ENCODE data around the gene KLHL35.
A peak's percentile ranks its signal among the peaks of the same experiment; 100 is the strongest.

Gene KLHL35, protein sequence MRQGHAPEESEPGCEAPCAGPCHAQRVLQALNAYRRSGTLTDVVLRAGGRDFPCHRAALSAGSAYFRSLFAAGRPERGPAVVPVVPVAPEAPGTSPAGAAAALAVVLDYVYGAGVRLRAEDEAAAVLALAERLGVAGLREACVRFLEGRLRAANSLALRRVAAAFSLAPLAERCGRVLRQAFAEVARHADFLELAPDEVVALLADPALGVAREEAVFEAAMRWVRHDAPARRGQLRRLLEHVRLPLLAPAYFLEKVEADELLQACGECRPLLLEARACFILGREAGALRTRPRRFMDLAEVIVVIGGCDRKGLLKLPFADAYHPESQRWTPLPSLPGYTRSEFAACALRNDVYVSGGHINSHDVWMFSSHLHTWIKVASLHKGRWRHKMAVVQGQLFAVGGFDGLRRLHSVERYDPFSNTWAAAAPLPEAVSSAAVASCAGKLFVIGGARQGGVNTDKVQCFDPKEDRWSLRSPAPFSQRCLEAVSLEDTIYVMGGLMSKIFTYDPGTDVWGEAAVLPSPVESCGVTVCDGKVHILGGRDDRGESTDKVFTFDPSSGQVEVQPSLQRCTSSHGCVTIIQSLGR

DNA sequence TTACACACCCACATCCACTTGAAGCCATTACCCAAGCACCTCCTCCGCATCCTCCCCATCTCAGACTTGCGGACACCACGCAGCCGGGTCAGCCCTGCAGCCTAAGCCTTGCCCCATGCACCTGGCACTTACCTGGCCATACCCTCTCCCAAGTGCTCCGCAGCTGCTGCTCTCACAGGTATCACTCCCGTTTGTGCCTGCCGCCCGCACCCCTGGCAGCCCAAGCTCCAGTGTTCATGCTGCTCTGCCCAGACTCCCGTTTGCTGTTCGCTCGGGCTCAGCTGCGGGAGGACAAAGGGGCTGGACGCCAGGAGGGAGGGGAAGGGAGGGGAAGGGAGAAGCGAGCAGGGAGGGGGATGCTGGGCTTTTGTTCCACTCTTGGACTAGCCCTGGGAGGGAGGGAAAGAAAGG lies at the start of gene KLHL35:
TSS of gene KLHL35 (minus strand) at position 293 of the 411 bp plus-strand sequence. CDS start 2,574 bp downstream, outside the sequence.
- no peak for DNase-seq (ENCODE audit: low read depth)

DNA sequence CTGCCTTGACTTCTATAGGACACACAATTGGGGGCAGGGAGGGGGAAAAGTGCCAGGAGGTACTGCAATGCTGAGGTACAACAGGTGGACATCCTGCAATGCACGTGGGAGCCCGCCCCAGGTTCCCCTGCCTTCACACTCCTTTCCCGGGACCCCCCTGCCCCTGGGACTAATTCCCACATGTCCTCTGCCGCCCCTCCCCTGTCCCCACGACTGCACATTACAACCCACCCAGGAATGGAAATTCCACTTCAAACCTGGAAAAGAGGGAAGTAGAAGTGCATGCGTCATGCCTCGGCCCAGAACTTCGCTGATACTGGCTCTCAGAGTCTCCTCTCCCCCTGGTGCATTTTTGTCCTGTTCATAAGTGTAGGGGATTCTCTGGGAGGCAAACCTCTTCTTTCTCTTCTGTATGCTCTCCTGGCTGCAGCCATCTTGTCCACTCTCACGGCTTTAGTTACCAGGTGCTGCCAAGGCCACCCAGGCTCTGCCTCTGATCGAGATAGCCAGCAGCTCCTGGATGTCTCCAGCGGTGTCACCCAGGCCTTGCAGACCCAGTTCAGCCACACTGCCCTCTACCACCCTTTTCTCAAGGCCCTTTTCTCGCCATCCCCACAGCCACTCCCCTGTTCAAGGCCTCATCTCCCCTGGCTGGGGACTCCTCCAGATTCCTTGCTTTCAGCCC lies 49.1 kb upstream of the KLHL35 start:
- no peak for DNase-seq (ENCODE audit: low read depth)

DNA sequence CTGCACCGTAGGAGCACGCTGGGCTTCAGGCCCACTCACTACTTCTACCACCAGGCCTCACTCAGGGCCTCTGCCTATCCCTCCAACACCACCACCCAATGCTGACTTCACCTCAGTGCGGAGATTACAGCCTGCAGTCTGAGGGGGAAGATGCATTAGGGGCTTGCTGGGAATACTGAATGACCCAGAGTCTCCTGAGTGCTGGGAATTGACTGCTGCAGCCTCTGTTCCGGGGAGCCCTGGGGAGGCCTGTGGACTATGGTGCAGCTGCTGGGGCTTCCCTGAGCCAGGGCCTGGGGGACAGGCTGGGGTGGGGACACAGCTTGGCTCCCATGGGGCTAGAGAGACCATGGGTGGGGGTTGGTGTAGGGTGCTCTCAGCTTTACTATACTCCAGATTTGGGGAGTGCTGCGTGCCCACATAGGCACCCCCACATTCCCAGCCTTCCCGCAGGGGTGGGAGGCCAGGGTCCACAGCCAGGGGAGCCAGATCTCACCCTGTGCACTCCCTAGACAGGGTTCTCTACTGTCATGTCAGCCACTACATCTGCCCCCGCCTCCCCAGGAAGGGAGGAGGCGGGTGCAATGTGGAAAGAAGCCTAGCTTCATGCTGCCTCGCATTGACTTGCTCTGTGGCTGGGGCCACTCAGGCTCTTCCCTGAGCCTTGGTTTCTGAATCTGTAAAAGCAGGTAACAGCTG lies 48.4 kb upstream of the KLHL35 start:
- DNase-seq (ENCODE audit: low read depth): no peak

DNA sequence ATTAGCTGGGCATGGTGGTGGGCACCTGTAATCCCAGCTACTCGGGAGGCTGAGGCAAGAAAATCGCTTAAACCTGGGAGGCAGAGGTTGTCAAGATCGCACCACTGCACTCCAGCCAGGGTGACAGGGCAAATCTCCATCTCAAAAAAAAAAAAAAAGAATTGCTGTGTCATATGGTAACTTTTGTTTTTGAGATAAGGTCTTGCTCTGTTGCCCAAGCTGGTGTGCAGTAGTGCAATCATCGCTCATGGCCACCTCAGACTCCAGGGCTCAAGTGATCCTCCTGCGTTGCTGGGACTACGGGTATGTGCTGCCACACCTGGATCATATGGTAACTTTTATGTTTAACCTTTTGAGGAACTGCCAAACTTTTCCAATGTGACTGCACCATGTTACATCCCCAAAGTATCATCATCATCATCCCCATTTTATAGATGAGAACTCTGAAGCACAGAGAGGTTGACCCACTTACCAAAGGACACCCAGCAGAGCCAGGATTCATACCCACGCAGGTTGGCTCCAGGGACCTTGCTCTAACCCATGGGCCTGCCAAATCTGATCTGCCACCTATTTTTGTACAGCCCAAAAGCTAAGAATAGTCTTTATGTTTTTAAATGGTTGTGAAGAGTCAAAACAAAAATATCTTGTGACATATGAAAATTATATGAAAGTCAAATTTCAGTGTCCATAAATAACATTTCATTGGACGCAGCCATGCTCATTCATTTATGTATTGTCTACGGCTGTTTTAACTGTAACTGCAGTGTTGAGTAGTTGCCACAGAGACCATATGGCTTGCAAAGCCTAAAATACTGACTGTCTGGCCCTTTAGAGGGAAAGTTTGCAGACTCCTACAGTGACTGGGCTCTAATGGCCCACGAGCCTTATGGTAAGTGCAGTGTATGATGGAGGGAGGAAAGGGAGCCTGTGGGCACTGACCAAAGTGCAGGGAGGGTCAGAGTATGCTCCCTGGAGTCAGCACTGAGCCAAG lies 47.5 kb upstream of the KLHL35 start:
- DNase-seq (ENCODE audit: low read depth): no peak

DNA sequence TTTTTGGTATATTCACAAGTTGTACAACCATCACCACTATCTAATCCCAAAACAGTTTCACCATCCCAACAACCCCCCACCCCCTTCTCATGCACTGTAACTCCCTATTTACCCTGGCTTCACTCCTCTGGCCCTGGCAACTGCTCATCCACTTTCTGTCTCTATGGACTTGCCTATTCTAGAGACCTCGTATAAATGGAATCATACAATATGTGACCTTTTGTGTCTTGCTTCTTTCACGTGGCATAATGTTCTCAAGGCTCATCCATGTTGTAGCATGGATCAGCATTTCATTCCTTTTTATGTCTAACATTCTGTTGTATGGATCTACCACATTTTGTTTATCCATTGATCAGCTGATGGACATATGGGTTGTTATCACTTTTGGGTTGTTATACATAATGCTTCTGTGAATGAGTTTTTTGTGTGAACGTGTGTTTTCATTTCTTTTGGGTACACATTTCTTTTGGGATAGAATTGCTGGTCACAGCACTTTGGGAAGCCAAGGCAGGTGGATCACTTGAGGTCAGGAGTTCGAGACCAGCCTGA lies 46.7 kb upstream of the KLHL35 start:
- DNase-seq (ENCODE audit: low read depth): no peak

DNA sequence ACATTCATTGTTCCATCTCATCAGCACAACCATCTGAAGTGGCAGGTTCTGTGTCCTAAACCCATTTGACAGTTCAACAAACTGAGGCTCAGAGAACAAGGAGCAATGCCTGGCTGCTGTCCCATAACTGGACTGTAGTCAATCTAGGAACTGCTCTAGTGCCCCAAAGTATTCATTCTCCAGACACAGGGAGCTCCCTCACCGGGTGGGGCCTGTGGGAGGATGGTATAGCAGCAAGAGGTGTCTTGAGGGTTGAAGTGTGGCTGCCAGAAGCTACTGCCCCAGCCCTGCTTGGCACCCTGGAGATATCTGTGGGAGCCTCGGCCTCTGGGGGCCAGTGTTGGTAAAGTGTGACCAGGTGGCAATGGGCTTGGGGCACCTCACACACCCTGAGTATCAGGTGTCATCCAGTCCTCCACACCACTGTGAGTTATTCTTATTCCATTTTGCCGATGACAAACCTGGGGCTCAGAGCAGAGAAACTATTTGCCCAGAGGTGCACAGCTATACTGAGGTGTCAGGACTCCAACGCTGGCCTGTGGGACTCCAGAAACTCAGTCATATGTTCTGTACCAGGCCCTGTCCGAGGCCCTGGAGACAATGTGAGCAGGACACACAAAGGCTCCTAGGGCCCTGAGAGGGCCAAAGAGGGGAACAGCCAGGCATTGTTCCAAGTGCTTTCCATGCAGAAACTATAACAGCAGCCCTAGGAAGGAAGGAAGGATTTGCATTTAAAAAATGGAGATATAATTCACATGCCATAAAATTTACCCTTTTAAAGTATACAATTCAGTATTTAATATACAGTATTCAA lies 46.0 kb upstream of the KLHL35 start:
- no peak for DNase-seq (ENCODE audit: low read depth)

DNA sequence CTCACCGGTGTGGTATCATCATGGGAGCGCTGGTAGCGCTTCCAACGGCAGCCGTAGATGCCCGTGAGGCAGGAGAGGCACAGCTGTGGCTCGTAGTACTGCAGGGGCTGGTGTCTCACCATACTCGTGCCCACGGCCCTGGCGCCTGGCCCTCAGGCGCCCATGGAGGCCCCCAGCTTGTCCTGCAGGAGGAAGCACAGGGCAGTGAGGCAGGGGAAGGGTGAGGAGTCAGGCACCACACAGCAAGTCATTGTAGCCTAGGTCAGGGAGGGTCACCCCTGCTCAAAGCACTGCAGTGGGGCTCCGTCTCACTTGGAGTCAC lies 44.6 kb upstream of the KLHL35 start:
- DNase-seq (ENCODE audit: low read depth): no peak

DNA sequence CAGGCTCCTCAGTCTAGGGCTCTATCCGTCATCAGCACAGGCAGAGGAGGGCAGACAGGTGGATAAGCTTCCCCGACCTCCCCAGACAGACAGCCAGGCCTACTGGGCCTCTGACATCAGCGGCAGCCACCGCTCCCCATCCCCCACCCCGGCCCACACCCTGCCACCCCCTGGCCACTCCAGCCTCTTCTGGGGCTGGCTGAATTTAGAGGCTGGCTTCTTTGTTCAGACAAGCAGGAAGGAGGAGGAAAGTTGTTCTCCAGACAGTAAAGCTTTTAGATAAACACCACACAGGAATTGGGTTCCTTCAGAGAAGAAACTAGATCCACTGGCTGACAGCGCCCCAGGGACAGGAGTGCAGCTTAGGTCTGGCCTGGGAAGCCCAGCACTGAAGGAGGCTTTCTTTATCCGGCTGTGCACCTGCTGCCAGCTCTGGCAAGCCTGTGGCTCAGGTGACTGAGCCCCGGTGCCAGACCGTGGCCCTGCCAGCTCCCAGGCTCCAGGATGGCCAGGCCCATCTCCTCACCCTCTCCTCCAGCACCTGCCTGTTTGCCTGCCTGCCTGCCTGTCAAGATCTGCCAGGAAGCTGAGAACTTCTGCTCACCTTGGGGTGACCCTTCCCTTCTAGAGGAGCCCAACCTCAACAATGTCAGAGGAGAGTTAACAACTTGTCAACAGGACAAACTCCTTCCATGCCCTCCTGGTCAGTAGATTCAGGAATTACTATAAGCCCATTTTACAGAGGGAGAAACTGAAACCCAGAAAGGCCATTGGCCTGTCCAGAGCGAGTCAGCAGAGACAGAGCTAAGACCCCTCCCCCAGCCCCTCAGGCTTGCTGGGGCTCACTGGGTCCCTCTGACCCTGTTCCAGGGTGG lies 44.0 kb upstream of the KLHL35 start:
- DNase-seq (ENCODE audit: low read depth): no peak

DNA sequence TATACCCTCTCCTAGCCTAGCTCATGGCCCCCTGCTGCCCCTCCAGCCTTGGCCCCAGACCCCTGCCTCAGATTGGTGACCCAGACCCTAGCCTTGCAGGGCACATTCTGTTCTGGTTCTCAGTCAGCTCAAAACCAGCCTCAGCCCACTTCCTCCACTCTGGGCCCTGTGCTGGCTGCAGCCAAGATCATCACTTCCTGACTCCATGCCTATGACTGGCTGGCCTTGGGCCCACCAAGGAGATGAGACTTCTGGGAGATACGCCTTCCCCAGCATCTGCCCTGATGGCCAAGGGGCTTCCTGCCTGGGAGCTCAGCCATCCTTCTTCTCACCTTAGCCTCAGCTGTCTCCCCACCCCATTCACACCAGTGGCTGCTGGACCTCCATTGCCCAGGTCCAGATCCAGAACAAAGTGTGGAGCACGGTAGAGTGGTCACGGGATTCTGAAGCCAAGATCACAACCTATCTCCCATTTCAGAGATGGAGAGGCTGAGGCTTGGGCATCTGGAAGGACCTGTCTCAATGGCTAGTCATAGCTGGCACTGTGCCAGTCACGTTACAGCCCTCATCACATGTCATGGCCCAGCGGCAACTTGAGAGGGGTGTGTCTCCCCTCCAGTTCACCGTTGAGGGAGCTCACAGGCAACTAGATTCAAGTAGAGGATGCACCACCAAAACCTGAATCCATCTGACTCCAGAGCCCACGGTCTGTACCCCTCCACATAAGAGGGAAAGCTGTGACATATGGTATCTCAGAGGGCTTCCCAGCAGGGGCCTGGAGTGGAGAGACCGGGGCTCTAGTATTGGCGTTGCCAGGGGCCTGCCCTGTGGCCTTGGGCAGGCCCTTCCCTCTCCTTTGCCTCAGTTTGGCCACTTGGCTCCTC lies 43.0 kb upstream of the KLHL35 start:
- no peak for DNase-seq (ENCODE audit: low read depth)

DNA sequence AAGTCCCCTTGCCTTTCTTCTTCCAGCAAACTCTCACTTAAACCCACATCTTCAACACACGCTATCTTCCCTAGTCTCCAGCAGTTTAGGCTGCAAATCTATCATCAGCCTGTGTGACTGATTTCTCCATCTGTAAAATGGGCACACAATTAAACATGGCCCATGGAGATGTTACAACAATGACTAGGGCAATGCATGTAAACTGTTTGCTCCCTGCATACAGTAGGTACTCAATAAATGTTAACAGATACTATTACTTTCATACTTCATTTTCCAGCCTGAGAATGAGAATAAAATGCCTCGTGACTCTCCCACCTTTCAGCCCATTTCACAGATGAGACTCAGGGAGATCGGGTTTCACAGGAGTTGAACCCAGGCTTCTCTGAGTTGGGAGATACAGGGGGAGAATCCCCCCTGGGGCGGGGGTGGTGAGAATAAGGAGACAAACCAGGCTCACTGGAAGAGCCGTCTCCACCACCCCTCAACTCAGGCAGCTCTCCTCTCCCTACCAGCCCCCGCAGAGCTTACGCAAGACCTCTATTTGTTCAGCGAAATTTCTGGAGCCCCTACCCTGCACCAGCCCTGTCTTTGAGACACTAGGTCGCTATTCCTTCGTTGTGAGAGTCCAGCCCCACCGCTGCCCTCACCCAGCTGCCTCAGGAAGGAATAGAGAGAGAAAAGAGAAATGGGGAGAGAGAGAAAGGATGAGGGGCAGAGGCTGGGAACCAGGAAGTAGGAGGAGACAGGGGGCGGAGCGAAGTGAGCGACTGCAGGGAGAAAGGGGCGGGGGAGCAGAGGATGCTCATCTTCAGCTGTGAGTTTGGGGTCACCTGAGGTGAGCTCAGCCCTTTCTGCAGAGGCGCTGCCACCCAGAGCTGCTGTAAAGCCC lies 42.1 kb upstream of the KLHL35 start:
- peak; percentile 12 for DNase-seq (ENCODE audit: low read depth)

DNA sequence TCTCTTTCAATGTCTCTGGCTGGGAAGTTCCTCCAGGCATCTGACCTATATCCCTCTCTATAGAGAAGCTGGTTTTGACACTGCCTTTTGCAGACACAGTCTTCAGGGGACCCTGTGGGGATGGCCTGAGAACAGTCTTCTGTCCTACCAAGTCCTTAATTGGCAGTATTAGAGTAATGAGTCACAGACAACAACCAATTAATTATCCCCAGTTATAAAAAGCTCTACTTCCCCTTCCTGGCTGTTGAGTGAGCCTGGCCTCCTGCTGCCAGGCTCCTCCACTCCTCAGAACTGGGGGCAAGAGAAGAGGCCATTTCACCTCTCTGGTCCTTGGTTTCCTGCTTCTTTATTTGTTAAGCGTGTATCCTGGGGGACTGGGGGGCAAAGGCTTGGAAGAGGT lies 41.2 kb upstream of the KLHL35 start:
- no peak for DNase-seq (ENCODE audit: low read depth)

DNA sequence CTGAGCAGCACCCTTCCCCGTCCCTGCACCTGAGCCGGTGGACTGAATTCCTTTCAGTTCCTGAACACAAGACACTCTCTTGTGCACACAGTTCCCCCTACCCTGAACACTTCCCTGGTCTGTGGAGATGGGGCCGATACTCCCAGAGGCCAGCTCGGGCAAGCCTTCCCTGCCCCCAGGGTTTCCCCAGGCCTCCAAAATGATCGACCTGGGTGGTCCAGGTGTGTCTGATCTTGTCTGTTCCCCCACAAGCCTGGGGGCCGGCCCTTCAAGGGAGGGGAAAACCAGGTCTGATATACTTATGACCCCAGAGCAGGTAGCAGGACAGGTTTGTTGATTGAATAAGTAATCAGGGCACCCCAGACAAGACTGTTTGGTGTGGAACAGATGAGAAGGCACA lies 40.7 kb upstream of the KLHL35 start:
- no peak for DNase-seq (ENCODE audit: low read depth)

DNA sequence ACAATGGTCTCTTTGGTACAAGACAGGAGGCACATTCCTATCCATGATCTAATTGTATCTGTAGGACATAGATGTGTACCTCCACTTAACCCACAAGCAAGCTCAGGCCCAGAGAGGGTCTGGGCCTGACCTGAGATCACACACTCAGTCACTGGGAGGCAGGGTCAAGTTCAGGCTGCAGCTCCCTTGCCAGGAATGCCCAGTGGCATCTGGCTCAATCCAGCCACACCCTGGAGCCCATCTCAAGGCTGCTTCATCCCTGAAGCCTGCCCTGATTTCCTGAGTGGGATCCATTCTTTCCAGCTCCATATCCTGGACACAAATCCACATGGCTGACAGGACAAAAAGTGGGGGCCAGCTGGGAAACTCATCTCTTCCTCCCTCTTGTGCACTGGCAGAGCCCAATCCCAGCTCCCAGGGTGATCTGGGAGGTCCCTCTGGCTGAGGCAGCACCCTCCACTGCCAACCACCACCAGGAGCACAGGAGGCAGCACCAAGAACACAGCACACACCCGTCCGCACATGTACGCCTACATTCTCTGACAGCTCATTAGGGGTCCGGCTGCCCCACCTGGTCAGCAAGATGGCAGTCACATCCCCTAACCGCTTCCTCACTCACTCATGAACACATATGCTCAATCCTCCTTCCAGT lies 39.2 kb upstream of the KLHL35 start:
- DNase-seq (ENCODE audit: low read depth): no peak

DNA sequence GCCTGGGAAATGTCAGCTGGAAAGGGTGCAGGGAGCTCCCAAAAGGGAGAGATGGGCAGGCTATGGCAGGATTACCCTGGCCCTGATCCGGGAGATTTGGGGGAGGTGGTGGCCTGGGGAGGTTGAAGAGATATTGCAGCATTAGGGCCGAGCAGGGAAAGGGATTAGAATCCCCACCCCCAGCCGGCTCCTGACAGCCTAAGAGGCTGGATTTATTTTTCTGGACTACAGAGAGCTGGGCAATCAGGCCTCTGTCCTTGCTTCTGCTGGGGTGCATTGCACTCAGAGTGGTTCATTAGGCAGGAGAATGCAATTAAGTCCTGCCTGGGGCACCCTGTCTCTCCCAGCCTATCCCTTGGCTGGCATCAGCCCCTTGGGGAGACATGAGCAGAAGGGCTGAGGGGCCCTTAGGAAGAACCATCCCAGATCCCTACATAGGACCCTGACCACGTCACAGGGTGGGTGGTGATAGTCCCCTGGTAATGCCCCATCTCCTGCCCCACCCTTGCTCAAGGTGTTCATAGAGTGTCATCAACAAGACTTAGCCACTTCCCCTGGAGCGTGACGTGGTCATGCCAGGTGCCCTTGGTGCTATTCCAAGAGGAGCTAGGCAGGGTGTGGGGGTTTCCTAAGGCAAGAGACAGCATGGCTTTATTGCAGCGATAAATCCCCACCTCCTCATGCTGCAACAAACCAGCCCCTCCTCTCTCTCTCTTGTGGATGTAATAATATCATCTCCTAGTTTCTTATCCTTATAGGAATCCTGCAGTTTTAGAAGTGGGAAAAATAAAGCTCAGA lies 38.4 kb upstream of the KLHL35 start:
- DNase-seq (ENCODE audit: low read depth): no peak

DNA sequence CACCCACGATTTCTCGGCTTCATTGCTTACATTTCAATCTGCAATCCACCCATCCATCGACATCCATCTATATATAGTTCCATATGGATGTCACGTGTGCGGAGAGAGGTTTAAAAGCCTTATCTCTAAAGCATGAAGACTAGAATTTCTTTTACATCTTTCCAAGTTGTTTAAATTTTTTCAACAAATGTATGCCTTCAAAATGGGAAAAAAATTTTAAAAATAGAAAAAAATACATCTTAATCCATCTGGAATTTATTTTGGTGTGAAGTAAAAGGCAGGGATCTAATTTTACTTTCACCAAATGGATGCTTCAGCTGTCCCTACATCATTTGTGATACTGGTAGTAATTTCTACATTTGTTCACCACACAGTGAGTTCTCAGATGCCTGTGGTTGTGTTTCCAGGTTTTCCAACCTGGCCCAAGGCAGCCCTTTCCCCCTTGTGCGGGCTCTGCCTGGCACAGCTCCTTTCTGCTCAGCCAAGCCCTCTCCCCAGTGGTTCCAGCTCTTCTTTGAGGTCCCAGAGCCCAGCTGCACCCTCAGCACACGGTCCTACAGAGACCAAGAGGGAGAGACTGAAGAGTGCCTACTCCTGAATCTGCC lies 37.6 kb upstream of the KLHL35 start:
- DNase-seq (ENCODE audit: low read depth): no peak
